Measurements from ENCODE around the gene RRAD.

Gene RRAD

GRCh38 chr16:66891797-66892196, 33.5 kb downstream of the RRAD start:
- Mint-ChIP-seq H3K4me1 (peaks cover 16% of the 10 kb centered on the region), H3K27me3 (no peaks in the 10 kb centered on the region), H3K27ac (no peak overlapping the region), H3K9me3 (no peaks in the 10 kb centered on the region), H3K4me3 (no peak overlapping the region), H3K36me3 (no peaks in the 10 kb centered on the region)

GRCh38 chr16:66891360-66891759, 34.0 kb downstream of the RRAD start:
- H3K4me1 Mint-ChIP-seq = peaks cover 18% of the 10 kb centered on the region
- H3K4me3 Mint-ChIP-seq = no peak overlapping the region
- H3K27ac Mint-ChIP-seq = no peak overlapping the region
- H3K36me3 Mint-ChIP-seq = no peaks in the 10 kb centered on the region
- H3K27me3 Mint-ChIP-seq = no peaks in the 10 kb centered on the region
- no peaks in the 10 kb centered on the region for H3K9me3 Mint-ChIP-seq

GRCh38 chr16:66890799-66891198, 34.5 kb downstream of the RRAD start:
- no peaks in the 10 kb centered on the region for H3K27me3 Mint-ChIP-seq
- no peaks in the 10 kb centered on the region for H3K9me3 Mint-ChIP-seq
- H3K4me3 Mint-ChIP-seq = no peak overlapping the region
- H3K36me3 Mint-ChIP-seq = no peaks in the 10 kb centered on the region
- no peak overlapping the region for H3K27ac Mint-ChIP-seq
- H3K4me1 Mint-ChIP-seq = peaks cover 21% of the 10 kb centered on the region

- Mint-ChIP-seq H3K9me3 (no peaks in the 10 kb centered on the region), H3K27ac (no peak overlapping the region), H3K27me3 (no peaks in the 10 kb centered on the region), H3K36me3 (peaks cover 3% of the 10 kb centered on the region), H3K4me3 (no peak overlapping the region), H3K4me1 (peaks cover 33% of the 10 kb centered on the region)
Observed at GRCh38 chr16:66889622-66890021, 35.7 kb downstream of the RRAD start.

DNA sequence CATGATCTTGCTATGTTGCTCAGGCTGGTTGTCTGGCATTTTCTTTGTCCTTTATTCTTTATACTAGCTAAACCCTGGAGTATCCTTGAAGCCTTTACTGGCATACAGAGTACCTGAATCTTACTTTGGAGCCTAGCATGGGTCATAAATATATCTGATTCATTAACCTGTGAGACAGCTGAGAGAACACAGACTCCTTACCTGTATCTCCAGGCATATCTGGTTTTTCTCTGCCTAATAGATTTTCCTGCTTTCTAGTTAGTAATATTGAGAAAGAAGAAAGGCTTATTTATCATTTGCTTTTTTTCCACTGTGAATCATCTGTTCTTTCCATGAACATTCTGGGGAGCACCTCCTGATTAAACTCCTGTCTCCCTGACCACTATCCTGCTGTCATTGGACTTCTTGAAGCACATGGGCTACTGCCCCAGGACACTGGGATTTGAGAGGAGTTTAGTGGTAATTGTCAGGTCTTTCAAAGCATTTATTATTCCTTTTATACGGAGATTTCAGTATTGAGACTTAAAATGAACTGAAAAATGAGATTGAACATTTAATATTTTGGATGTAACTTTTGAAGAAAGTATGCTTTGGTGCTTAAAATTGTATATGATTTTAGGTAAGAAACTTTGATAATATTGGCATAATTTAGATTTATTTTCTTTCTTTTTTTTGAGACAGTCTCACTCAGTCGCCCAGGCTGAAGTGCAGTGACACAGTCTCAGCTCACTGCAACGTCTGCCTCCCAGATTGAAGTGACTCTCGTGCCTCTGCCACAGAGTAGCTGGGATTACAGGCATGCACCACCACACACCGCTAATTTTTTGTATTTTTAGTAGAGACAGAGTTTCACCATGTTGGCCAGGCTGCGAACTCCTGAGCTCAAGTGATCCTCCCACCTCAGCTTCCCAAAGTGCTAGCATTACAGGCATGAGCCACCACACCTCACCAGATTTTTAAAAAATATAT, 36.4 kb downstream of the RRAD start:
- Mint-ChIP-seq H3K27ac (no peak overlapping the region), H3K36me3 (peaks cover 3% of the 10 kb centered on the region), H3K4me1 (peaks cover 38% of the 10 kb centered on the region), H3K27me3 (no peaks in the 10 kb centered on the region), H3K9me3 (no peaks in the 10 kb centered on the region), H3K4me3 (no peak overlapping the region)

GRCh38 chr16:66886914-66887313, 38.4 kb downstream of the RRAD start:
- H3K4me1 Mint-ChIP-seq = peaks cover 39% of the 10 kb centered on the region
- H3K4me3 Mint-ChIP-seq = no peak overlapping the region
- H3K27me3 Mint-ChIP-seq = no peaks in the 10 kb centered on the region
- no peaks in the 10 kb centered on the region for H3K9me3 Mint-ChIP-seq
- H3K36me3 Mint-ChIP-seq = peaks cover 3% of the 10 kb centered on the region
- no peak overlapping the region for H3K27ac Mint-ChIP-seq

- no peak overlapping the region for H3K4me3 Mint-ChIP-seq
- H3K4me1 Mint-ChIP-seq = peaks cover 43% of the 10 kb centered on the region
- no peaks in the 10 kb centered on the region for H3K27me3 Mint-ChIP-seq
- H3K27ac Mint-ChIP-seq = no peak overlapping the region
- no peaks in the 10 kb centered on the region for H3K9me3 Mint-ChIP-seq
- H3K36me3 Mint-ChIP-seq = peaks cover 3% of the 10 kb centered on the region
Observed at GRCh38 chr16:66886321-66886720, 39.0 kb downstream of the RRAD start.

DNA sequence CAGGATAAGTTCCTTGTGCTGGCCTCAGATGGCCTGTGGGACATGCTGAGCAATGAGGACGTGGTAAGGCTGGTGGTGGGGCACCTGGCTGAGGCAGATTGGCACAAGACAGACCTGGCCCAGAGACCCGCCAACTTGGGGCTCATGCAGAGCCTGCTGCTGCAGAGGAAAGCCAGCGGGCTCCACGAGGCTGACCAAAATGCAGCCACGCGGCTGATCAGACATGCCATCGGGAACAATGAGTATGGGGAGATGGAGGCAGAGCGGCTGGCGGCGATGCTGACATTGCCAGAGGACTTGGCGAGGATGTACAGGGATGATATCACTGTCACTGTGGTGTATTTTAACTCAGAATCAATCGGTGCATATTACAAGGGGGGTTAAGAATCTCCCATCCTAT, 39.8 kb downstream of the RRAD start:
- Mint-ChIP-seq H3K27me3 (no peaks in the 10 kb centered on the region), H3K9me3 (no peaks in the 10 kb centered on the region), H3K27ac (no peak overlapping the region), H3K36me3 (peaks cover 3% of the 10 kb centered on the region), H3K4me3 (no peak overlapping the region), H3K4me1 (peaks cover 43% of the 10 kb centered on the region)

DNA sequence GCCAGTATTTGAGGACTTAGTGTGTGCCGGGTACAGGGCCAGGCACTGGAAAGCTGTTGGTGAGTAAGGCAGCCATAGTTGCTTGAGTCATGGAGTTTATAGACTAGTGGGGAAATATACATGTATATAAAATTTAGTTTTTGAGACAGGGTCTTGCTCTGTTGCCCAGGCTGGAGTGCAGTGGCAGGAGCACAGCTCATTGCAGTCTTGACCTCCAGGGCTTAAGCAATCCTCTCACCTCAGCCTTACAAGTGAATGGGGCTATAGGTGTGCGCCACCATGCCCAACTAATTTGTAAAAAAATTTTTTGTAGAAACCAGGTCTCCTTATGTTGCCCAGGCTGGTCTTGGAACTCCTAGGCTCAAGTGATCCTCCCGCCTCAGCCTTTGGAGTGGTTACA, 42.6 kb downstream of the RRAD start:
- H3K36me3 Mint-ChIP-seq = peaks cover 5% of the 10 kb centered on the region
- no peaks in the 10 kb centered on the region for H3K27me3 Mint-ChIP-seq
- H3K4me1 Mint-ChIP-seq = peaks cover 57% of the 10 kb centered on the region
- H3K27ac Mint-ChIP-seq = no peak overlapping the region
- no peaks in the 10 kb centered on the region for H3K9me3 Mint-ChIP-seq
- H3K4me3 Mint-ChIP-seq = peak overlapping the region; percentile 81

DNA sequence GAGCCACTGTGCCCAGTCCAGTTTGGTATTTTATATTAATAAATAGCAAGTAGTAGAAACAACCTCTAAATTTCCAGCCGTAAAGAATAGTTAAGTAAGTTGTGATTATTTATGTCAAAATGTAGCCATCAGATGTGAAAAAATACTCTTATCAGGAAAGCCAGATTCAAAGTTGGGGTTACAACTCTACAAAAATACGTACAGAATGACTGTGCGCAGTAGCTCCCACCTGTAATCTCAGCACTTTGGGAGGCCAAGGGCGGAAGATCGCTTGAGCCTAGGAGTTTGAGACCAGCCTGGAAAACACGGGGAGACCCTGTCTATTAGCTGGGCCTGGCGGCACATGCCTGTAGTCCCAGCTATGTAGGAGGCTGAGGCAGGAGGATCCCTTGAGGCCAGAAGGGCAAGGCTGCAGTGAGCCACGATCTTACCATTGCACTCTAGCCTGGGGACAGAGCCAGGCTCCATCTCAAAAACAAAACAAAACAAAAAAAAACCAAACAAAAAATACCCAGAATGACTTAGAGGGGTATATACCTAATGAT, 43.3 kb downstream of the RRAD start:
- Mint-ChIP-seq H3K9me3 (no peaks in the 10 kb centered on the region), H3K27me3 (no peaks in the 10 kb centered on the region), H3K27ac (no peak overlapping the region), H3K4me1 (peaks cover 58% of the 10 kb centered on the region), H3K36me3 (peaks cover 5% of the 10 kb centered on the region), H3K4me3 (peak overlapping the region; percentile 81)

GRCh38 chr16:66881560-66881959, 43.8 kb downstream of the RRAD start:
- Mint-ChIP-seq H3K27me3 (no peaks in the 10 kb centered on the region), H3K27ac (no peak overlapping the region), H3K4me1 (peaks cover 57% of the 10 kb centered on the region), H3K4me3 (peak overlapping the region; percentile 81), H3K9me3 (no peaks in the 10 kb centered on the region), H3K36me3 (peaks cover 5% of the 10 kb centered on the region)

DNA sequence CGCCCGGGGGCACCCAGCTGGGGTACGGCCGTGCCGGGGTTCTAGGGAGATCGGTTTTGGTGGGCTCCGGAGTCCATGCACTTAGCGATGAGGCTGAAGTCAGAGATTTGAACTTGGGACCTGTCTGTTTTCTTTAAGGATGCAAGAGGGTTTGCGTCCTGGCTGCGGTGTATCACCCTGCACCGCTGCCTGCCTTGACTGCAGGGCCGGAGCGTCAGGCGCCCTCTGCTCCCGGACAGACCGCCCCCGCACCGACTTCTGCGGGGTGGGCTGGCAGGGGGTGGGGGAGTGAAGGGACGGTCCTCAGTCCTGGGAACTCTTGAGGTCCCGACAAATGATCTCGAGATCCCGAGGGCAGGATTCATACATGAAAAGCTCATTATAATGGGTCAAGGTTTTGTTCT, 44.3 kb downstream of the RRAD start:
- H3K27ac Mint-ChIP-seq = no peak overlapping the region
- H3K36me3 Mint-ChIP-seq = peaks cover 5% of the 10 kb centered on the region
- H3K4me1 Mint-ChIP-seq = peaks cover 57% of the 10 kb centered on the region
- no peaks in the 10 kb centered on the region for H3K27me3 Mint-ChIP-seq
- peak overlapping the region; percentile 81 for H3K4me3 Mint-ChIP-seq
- H3K9me3 Mint-ChIP-seq = no peaks in the 10 kb centered on the region

DNA sequence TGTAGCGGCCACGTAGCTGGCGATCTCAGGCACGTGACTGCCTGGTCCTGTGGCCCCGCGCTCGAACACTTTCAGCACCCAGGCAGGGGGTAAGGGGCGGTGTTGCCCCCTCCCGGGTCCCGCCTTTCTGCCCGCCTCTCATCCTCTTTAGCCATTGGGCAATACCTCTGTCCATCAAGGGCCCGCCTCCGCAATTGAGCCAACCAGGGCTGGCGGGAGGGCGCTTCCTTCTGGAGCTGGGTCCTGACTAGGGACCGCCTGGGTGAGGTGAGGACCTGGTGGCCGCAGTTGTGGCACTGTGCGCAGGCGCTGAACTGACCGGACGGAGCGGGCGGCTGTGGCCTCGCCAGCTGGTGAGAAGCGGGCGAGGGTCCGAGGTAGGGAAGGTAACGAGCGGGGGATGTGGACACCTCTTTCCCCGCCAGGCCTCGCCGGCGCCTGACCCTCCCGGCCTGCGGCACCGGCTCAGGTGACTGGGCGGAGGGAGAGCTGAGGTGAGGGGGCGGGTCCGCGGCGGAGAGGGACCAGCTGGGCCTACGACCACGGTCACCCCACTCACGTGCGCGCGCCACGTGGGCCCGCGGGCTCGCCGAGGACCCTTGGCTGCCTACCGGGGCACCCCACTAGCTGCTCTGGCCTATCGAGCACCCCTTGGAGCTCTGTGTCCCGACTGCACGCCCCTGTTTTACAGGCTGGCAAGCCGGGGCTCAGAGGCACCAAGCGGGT, 44.9 kb downstream of the RRAD start, which contains the start of gene PDP2:
Gene PDP2 (plus strand): TSS at position 228 of the 726 bp plus-strand sequence. CDS start 3,770 bp downstream, outside the sequence.
- H3K36me3 Mint-ChIP-seq = peaks cover 4% of the 10 kb centered on the region
- H3K9me3 Mint-ChIP-seq = no peaks in the 10 kb centered on the region
- H3K27ac Mint-ChIP-seq = peak within 1 kb of the TSS; percentile 99
- no peaks in the 10 kb centered on the region for H3K27me3 Mint-ChIP-seq
- peak within 1 kb of the TSS; percentile 100 for H3K4me3 Mint-ChIP-seq
- peaks cover 54% of the 10 kb centered on the region for H3K4me1 Mint-ChIP-seq

DNA sequence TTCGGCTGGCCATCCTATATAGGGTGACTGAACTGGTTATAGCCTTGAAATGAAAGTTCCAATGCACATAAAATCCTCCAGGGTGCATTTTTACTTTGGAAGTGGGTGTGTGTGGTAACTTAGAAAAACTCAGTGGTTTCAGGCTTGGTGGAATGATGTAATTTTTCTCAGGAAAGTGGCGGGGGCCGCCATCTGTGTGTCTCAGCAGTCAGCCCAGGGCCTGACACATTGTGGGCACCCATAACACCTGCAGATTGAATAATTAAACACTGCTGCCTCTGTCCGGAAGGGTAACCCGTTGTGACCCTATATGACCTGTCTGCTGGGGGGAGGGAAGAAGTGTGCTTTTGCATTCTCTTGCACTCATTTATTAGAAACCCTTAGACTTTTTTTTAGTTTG, 47.3 kb downstream of the RRAD start:
- peak overlapping the region; percentile 65 for H3K4me3 Mint-ChIP-seq
- H3K9me3 Mint-ChIP-seq = no peaks in the 10 kb centered on the region
- peaks cover 2% of the 10 kb centered on the region for H3K36me3 Mint-ChIP-seq
- H3K27me3 Mint-ChIP-seq = no peaks in the 10 kb centered on the region
- peaks cover 53% of the 10 kb centered on the region for H3K4me1 Mint-ChIP-seq
- H3K27ac Mint-ChIP-seq = peak overlapping the region; percentile 81

- Mint-ChIP-seq H3K27me3 (no peaks in the 10 kb centered on the region), H3K9me3 (no peaks in the 10 kb centered on the region), H3K4me3 (peak overlapping the region; percentile 57), H3K36me3 (no peaks in the 10 kb centered on the region), H3K4me1 (peaks cover 40% of the 10 kb centered on the region), H3K27ac (peak overlapping the region; percentile 47)
Observed at GRCh38 chr16:66874079-66874775, 51.1 kb downstream of the RRAD start.
